ENCODE data around the gene COL23A1.

Gene COL23A1

DNA sequence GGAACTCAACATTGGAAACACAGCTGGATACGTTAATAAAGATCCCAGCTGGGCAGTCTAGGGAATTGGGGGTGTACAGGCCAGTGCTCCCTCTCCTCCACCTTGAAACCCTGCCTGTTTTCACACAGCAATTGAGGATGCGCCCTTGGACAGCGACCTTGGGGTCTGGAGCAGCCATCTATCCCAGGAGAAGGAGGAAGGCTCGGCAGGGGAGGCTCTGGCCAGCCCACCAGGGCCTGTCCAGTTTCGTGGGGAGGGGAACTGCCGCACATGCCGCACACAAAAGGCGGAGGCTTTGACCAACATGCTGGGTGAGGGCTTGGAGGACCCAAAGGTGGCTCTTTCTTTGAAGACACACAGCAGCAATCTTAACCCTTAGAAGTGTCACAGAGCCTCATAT lies 1.4 kb downstream of the COL23A1 start:
- DNase-seq (ENCODE audit: low read depth in 2 of 2): no peak

DNA sequence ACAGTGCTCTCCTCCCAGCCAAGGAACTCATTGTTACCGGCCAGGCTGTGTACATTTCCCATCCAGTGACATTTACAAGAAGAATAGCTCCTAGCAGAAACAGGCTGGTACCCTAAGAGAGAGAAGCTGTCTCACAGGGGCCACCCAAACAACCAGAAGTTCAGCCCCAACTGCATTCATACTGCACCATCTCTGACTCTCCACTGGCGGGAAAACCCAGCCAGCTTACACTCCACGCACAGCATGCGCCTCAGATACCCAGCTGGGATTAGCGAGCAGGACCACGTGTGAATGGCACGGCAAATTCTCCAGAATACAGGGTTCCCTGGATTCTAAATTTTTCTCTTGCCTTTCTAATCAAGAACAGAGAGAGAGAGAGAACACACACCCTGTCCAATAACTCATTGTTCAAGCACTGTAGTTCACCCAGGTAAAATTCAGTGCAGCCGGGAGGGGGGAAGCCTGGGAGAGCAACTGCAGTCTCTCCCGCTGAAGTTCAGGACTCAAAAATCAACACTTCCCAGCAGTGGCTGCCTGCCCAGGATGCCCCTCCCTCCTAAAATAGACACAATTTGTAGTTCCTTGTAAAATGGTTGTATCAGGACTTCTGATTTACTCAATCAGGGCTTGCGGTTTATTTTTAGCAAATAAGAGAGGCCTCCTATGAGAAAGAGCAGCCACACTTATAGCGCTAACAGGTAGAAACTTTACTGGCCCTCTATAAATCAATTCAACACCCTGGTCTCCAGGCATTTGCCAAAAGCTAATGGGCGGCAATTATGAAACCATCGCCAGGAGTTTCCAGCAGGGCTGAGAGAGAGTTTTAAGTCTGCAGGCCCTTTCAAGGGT lies 2.2 kb downstream of the COL23A1 start:
- DNase-seq (ENCODE audit: low read depth in 2 of 2): no peak

DNA sequence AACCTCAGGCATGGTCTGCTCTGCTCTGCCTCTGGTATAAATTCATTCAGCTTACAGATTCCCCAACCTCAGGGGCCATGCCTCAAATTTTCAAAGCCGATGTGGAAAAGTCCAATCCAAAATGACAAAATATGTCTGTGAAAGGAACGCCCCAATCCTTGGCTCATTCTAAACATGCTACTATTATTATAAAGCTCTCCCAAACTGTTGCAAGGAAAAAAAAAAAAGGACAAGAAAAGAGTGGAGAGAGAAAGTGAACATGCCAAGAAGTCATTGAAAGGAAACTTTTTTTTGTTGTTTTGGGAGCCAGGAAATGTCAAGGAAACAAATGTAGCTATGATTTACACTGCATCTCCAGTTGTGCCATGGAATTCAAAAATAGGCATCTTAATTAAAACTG lies 3.8 kb downstream of the COL23A1 start:
- no peak for DNase-seq (ENCODE audit: low read depth in 2 of 2)

DNA sequence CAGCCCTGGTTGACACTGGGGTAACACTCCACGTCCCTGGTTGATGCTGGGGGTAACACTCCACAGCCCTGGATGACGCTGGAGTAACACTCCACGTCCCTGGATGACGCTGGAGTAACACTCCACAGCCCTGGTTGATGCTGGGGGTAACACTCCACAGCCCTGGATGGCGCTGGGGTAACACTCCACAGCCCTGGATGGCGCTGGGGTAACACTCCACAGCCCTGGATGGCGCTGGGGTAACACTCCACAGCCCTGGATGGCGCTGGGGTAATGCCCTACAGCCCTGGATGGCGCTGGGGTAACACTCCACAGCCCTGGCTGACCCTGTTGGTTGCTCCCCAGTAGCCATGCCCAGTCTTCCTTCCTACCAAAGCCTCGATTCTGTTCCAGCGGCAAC lies 4.8 kb downstream of the COL23A1 start:
- DNase-seq (ENCODE audit: low read depth in 2 of 2): peak in 1 of 2 donors; percentile 35

DNA sequence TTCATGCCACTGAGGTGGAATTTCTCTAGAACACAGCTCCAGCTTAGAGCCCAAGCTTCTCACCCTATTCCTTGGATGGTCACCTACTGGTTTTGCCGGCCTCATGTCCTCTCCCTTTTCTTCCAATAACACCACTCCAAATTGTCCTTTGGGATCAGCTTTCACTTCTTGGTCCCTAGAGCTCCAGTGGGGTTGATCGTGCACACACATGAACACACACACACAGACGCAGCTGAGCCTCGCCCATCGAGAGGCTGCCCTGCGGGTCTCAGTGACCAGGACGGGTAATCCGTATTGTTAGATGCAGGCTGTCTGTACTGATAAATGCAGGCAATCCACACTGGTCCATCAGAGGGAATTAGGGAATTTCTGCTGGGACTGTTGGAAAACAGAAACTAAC lies 6.9 kb downstream of the COL23A1 start:
- no peak for DNase-seq (ENCODE audit: low read depth in 2 of 2)

DNA sequence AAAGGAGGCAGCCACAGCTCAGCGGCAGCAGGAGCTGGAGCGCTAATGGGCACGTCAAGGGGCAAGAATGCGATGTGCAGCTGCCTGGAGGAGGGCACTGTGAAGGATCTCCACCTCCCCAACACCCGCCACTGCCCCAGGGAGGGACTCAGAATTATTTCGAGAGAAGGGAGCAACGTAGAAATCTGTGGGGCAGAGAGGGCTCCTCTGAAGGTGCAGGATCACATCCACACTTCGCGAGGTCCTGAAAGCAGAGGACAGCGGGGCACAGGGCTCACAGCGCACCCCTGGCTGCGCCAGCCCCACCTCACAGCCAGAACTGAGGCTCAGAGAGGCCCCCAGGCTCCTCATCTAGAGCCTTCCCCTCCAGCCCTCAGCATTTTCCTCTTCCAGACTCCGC lies 7.9 kb downstream of the COL23A1 start:
- DNase-seq (ENCODE audit: low read depth in 2 of 2): no peak

DNA sequence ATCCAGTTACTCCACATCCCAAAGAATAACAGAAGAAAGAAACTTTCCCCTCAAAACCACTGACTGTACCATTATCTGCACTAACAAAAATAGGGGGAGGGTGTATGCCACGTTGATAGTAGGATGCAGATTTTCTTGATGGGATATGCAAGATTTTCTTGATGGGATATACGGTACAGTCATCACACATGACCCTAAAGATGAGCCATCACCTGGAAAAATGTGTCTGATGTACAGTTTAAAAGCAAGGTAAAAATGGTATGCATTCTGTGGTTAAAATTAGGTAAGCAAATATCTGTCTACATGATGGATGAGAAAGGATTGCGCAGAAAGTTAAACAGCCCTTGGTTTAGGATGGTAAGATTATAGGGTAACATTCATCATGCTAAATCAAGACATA lies 8.6 kb downstream of the COL23A1 start:
- DNase-seq (ENCODE audit: low read depth in 2 of 2): no peak

DNA sequence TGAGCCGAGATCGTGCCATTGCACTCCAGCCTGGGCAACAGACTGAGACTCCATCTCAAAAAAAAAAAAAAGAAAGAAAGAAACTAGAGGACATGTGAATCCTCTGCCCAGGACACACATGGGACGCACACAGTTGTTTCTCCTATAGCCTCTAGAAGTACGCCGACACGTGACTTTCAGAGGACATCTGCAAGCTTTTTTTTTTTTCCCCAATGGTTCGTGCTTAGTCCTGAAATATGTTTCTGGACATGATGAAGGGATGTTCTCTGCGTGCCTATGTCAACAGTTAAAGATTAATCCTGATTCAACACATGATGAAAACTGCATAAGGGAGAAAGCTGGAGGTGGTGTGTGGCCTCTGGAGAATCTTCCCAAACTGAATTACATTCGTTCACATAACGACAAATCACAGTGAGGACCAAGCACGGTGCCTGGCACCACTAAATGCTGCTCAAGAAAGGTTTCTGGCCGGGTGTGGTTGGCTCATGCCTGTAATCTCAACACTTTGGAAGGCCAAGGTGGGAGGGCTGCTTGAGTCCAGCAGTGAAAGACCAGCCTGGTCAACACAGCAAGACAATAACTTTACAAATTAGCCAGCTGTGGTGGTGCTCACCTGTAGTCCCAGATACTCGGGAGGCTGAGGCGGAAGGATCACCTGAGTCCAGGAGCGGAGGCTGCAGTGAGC lies 9.8 kb downstream of the COL23A1 start:
- no peak for DNase-seq (ENCODE audit: low read depth in 2 of 2)

DNA sequence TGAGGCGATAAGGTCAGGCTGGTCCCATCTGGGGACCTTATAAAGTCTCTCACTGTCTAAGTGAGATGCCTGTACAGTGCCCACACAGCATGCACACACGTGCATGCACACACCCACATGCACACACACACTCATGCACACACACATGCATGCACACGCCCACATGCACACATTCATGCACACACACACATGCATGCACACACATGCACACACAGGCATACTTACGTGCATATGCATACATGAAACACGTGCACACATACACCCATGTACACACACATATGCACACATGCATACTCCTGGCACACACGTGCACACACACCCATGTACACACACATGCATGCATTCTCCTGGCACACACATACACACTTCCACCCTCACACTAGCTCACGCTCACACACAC lies 12.2 kb downstream of the COL23A1 start:
- no peak for DNase-seq (ENCODE audit: low read depth in 2 of 2)

DNA sequence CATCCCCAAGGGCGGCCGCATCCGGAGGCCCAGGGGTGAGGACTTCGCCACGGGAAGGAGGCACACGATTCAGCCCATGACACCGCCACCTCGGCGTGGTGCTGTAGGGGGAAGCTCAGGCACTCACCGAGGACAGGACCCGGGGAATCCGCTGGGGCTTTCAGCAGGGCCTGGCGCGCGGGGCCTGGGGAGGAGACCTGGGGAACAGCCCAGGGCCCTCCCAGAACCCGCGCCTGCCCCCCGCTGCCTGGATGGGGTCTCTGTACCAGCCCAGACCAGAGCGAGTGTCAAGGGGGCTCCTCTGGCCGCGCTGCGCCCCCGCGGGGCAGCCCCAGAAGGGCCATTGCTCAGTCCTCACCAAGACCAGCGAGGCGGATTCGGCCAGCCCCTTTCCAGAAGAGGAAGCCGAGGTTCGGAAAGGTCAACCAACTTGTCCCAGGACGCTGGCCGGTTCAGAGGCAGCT lies 12.8 kb downstream of the COL23A1 start:
- DNase-seq (ENCODE audit: low read depth in 2 of 2): no peak

DNA sequence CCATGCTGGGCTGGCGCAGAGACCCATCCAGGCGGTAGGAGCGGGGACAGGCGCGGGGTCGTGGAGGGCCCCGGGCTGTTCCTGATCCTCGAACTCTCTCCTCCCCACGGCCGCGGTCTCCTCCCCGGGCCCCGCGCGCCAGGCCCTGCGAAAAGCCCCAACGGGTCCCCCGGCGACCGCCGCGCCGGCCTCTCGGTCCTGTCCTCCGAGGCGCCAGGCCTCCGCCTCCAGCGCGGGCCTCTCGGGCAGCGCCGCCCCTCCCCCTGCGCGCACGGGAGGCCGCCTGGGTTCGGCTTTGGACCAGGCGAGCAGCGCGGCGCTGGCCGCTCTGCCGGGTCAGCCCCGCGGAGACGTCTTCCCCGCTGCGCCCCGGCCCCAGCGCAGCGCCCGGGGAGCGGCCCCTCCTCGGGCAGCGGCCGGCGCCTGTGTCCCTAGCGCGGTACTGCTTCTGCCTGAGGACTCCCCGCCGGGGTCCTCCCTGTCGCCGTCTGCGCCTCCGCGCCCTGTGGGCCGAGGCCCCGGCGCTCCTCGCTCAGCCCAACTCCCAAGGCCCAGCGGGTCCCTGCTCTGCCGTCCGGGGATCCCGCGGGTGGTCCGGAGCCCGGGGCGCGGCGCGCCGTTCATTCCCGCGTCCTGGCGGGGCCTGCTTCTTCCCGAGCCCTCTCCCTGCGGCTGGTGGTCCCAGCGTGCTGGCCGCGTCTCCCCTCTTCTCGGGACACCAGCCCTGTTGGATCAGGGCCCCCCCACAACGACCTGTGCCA lies 13.4 kb downstream of the COL23A1 start:
- DNase-seq (ENCODE audit: low read depth in 2 of 2): no peak

DNA sequence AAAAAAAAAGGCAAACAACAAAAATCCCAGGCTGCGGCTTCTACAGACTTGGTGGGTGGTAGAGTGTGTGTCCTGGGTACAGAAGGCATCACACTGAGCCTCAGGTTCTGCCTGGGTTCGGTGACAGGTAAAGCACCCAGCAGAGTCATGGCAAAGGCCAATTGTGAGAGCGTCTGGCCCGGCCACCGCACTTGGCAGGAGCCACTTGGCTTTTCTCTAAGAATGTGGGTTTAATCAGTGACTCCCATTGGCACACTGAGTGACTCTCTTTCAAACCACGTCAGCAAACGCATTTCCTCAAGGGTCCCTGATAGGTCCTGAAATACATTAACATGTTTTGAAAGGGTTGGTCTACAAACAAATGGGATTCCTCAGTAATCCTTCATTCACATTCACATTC lies 17.0 kb downstream of the COL23A1 start:
- no peak for DNase-seq (ENCODE audit: low read depth in 2 of 2)

DNA sequence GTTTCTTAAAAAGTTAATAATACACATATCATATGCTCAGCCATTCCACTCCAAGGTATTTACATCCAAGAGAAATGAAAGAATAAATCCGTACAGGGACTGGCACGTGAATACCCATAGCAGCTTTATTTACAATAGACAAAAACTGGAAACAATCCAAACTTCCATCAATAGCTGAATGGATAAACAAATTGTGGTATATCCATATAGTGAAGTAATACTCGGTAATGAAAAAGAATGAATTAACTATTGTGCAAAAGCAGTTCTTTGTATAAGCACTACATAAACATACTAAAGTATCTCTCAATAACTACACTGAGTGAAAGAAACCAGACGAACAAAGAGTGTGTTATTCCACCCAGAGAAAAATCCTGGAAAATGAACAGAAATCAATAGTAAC lies 17.6 kb downstream of the COL23A1 start:
- DNase-seq (ENCODE audit: low read depth in 2 of 2): no peak

DNA sequence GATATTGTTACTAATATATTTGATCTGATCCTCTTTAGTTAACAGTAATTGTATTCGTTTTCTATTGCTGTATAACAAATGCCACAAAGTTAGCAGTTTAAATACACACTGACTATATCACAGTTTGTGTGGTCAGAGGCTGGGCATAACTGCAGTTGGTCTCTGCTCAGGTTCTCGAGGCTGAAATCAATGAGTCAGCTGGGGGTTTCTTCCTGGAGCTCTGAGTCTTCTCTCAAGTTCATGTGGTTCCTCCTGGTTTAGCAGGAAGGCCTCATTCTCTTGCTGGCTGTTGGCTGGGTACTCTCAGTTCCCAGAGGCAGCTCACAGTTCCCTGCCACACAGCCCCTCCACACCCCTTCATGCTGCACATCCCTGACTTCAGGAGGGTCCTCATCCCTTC lies 20.7 kb downstream of the COL23A1 start:
- DNase-seq (ENCODE audit: low read depth in 2 of 2): no peak

DNA sequence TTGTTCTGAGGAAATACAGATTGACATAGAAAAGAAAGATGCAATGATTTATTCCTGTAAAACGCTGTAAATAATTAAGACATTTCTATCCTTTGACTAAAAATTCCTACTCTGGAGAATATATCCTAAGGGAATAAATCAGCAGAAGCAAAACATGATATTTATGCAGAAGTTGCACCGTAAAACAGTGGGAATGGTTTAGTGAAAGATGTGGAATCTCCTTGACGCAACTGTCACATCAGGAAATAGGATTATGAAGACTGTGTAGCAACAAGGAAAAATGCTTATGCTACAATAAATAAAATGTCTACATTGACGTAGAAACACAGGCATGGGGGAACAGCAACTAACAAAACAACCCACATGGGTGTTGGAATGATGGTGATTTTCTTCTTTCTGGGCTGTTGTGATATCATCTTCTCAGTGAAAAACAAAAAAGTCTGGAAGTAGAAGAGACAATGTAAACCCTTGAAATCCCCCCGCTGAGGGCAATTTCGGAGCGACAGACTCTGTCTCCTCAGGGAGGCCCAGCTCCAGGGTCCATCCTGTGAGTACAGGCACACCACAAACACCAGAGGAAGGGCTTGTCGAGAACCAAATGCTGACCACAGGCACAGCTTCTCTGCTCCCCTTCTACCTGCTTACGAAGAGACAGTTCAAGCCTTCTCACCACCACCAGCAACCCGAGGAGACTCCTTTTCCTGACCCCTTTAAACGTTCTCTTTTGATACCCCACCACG lies 25.2 kb downstream of the COL23A1 start:
- DNase-seq (ENCODE audit: low read depth in 2 of 2): no peak

DNA sequence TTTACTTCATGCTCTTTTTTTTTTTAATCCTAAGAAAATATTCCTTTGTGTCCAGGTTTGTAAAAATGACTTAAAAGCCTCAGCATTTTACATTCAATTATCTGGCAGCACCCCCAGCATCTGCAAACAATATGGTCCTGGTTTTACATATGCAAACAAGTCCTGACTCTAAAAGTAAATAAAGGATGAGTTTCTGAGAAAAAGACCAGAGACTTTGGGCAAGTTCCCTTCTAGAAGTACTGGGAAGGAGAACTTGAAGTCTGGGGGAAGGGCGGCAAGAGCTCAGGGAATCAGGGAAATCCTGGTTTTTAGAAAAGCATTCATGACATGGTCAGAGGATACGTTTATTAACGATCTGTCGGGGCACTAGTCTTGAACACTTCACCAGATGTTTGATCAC lies 25.8 kb downstream of the COL23A1 start:
- DNase-seq (ENCODE audit: low read depth in 2 of 2): no peak

DNA sequence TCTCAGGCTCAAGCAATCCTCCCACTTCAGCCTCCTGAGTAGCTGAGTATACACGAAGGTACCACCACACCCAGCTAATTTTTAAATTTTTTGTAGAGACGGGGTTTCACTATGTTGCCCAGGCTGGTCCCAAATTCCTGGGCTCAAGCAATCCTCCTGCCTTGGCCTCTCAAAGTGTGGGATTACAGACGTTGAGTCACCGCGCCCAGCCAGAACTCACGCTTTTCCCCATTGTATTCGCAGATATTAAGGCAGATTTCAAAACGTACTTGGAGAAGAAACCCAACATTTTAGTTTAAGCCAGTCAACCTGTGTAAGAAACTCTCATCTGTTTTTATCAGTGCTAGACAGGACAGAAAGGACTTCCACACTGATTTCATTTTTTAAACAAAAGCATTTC lies 26.6 kb downstream of the COL23A1 start:
- no peak for DNase-seq (ENCODE audit: low read depth in 2 of 2)

DNA sequence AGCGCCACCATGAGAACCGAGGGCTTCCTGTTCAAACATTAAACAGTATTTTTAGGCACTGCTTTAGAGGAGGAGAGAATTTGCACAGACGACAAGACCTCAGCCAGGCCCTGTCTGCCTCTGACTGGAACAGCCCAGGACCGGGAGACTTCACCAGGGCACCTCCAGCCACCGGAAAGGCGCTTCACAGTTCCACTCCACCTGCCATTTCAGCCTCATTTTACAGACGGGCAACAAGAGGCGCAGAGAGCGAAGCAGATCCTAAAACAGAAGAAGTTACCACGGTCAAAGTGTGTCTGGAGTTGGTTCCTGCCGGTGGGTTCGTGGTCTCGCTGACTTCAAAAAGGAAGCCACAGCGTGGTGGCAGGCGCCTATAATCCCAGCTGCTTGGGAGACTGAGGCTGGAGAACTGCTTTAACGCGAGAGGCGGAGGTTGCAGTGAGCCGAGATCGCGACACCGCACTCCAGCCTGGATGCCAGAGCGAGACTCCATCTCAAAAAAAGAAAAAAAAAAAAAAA lies 28.4 kb downstream of the COL23A1 start:
- no peak for DNase-seq (ENCODE audit: low read depth in 2 of 2)

DNA sequence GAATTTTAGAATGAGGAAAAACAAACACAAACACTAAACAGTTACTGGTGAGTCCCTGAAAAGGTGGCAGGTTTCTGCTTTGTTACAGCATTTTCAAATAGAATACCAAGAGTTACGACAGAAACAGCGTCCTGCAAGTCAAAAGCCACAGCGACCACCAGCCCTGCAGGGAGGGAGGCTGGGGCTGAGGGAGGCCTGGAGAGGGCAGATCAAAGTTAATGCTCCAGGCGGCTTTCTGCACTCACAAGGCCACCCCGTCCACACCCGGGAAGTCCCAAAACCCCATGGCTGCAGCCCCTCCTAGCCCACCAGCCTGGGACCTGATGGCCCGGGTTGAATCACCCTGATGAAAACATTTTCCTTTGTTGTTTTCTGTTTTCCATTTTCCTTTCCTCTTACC lies 29.3 kb downstream of the COL23A1 start:
- no peak for DNase-seq (ENCODE audit: low read depth in 2 of 2)

DNA sequence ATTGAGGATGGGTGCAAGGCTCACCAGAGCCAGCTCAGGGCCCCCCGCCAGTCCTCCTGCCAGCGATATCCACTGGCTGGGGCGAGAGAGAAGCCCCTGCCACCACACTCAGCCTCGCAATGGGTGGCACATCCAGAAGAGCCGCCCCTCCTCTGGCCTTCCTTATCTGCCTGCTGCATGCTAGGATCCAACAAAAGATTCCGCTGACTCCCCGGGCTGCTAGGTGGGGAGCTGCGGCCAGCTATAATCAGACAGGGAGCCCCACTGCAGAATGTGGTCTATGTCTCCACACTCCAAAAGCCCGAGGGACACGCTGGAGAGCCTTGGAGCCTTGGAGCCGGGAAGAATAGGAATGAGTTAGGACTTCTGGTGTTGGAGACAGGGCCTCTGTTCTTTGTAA lies 32.8 kb downstream of the COL23A1 start:
- DNase-seq (ENCODE audit: low read depth in 2 of 2): no peak

DNA sequence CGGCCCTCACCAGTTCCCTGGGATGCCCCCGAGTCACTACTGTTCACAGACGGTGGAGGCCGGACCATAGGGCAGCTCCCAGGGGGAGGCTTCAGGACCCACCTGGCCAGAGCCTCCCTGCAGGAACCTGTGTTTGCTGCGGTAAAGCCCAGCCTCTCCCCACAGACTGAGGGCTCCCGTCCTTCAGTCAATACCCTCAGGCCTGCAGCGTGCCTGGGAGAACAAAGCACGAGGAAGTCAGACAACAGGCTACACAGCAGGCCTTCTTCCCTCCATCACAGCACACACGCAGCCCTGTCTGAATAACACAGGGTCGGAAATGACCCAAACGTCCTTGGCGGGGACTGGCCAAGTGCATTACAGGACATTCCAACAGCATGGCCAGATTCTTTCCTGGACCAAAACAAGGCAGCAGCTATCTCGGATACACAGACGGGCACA lies 34.4 kb downstream of the COL23A1 start:
- no peak for DNase-seq (ENCODE audit: low read depth in 2 of 2)

DNA sequence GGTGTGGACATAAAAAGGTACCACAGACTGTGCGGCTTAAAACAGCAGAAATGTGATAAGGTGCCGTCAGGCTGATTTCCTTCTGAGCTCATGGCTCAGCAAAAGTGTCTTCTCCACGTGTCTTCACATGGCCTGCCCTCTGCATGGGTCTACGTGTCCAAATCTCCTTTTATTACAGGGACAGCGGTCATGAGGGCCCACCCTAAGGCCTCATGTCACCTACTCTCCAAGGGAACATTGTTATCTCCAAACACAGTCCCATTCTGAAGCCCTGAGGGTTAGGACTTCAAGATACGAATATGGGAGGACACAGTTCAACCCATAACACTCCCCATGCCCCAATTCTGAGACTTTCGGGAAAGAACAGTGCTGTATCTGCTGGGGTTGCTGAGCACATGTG lies 35.2 kb downstream of the COL23A1 start:
- no peak for DNase-seq (ENCODE audit: low read depth in 2 of 2)

Data from stimulated activated CD4-positive, alpha-beta T cell treated with anti-CD3 and anti-CD28 coated beads, Interleukin-4, amount 100 ng/mL, for 48 hours (primary cell).